Astrocyte (in vitro differentiated cells and primary cell): Measurements from ENCODE around the gene VGLL4. TPM values are rescaled to one million over a fixed set of nuclear protein-coding genes. Genes with fewer than 3 reads are reported as not detected.
"Not testable (repeated sequence)": the region's sequence is repeated elsewhere in the genome, so short reads cannot be mapped to it uniquely, and the experiment has no call there.

Source experiments
- DNase-seq: peaks from one replicate; pipeline ENCODE4 v3.0.0-alpha.2; 2010; ENCODE audit warnings: low read depth
- FAIRE-seq: peaks from 2 replicates; lab custom pipeline; 2011; peaks lifted over from hg19 to GRCh38; lab: Jason Lieb, UNC
- H2AFZ ChIP-seq: 2 replicates; pipeline ENCODE4 v1.6.0; 2012; ENCODE audit warnings: low read depth, low read length, inconsistent platforms
- H3K27ac ChIP-seq: 2 replicates; pipeline ENCODE4 v1.5.1; 2011; ENCODE audit warnings: low read depth, low read length, inconsistent platforms
- H3K27me3 ChIP-seq: 2 replicates; pipeline ENCODE4 v1.6.0; 2011; ENCODE audit warnings: low read length, inconsistent platforms; ENCODE audit not compliant: insufficient read depth
- H3K36me3 ChIP-seq: 2 replicates; pipeline ENCODE4 v1.5.1; 2011; ENCODE audit warnings: low read length, inconsistent platforms; ENCODE audit not compliant: insufficient read depth
- H3K4me1 ChIP-seq: 2 replicates; pipeline ENCODE4 v1.5.1; 2011; ENCODE audit warnings: low read length, inconsistent platforms; ENCODE audit not compliant: insufficient read depth
- H3K4me2 ChIP-seq: 2 replicates; pipeline ENCODE4 v1.6.0; 2012; ENCODE audit warnings: low read length, inconsistent platforms
- H3K4me3 ChIP-seq: 2 replicates; pipeline ENCODE4 v1.5.1; 2011; ENCODE audit warnings: low read depth, mild to moderate bottlenecking, low read length, inconsistent platforms; ENCODE audit not compliant: insufficient read depth
- H3K79me2 ChIP-seq: 2 replicates; pipeline ENCODE4 v1.6.0; 2012; ENCODE audit warnings: mild to moderate bottlenecking, low read length, inconsistent platforms; ENCODE audit not compliant: insufficient read depth
- H3K9ac ChIP-seq: 2 replicates; pipeline ENCODE4 v1.6.0; 2012; ENCODE audit warnings: mild to moderate bottlenecking, low read length, inconsistent platforms
- H3K9me3 ChIP-seq: 2 replicates; pipeline ENCODE4 v1.5.1; 2012; ENCODE audit warnings: low read depth, mild to moderate bottlenecking, low read length, inconsistent platforms; ENCODE audit not compliant: insufficient read depth
- H4K20me1 ChIP-seq: 2 replicates; pipeline ENCODE4 v1.6.0; 2012; ENCODE audit warnings: low read length, inconsistent platforms; ENCODE audit not compliant: insufficient read depth
- H3K27ac Mint-ChIP-seq: one replicate; pipeline ENCODE4 v1.8.0; 2021; ENCODE audit warnings: mild to moderate bottlenecking, mixed read lengths; ENCODE audit not compliant: unreplicated experiment
- H3K27me3 Mint-ChIP-seq: one replicate; pipeline ENCODE4 v1.8.0; 2021; ENCODE audit warnings: low read depth, mixed read lengths; ENCODE audit not compliant: unreplicated experiment
- H3K36me3 Mint-ChIP-seq: one replicate; pipeline ENCODE4 v1.8.0; 2021; ENCODE audit warnings: low read depth, mixed read lengths; ENCODE audit not compliant: unreplicated experiment
- H3K4me1 Mint-ChIP-seq: one replicate; pipeline ENCODE4 v1.8.0; 2021; ENCODE audit warnings: low read depth, mixed read lengths; ENCODE audit not compliant: unreplicated experiment
- H3K4me3 Mint-ChIP-seq: one replicate; pipeline ENCODE4 v1.8.0; 2021; ENCODE audit warnings: mild to moderate bottlenecking, moderate library complexity, mixed read lengths; ENCODE audit not compliant: unreplicated experiment
- H3K9me3 Mint-ChIP-seq: one replicate; pipeline ENCODE4 v1.8.0; 2021; ENCODE audit warnings: mild to moderate bottlenecking, mixed read lengths; ENCODE audit not compliant: unreplicated experiment
- CTCF ChIP-seq: IDR thresholded peaks from 2 replicates; pipeline ENCODE4 v1.5.1; 2011; ENCODE audit warnings: low read depth, mild to moderate bottlenecking, inconsistent platforms, low read length, moderate library complexity; ENCODE audit not compliant: insufficient read depth
- EZH2 ChIP-seq: IDR thresholded peaks from 2 replicates; pipeline ENCODE4 v1.6.1; 2012; ENCODE audit warnings: mild to moderate bottlenecking, low read length, inconsistent platforms; ENCODE audit not compliant: insufficient read depth
- total RNA-seq: library from RNA; stranded (reverse); gene quantifications from 2 replicates; pipeline ENCODE4 v1.2.1, GENCODE V29; 2021

The VGLL4 gene
- total RNA-seq, 1 donor from 2014 or later, result 70.3 TPM

GRCh38 chr3:11690863-11691766 lies 47.4 kb upstream of the VGLL4 start:
- H3K27ac Mint-ChIP-seq, result peak overlapping the region; percentile 82
- H3K4me1 ChIP-seq, result no peaks in the 10 kb centered on the region
- H3K4me3 Mint-ChIP-seq, result no peak overlapping the region
- H3K27ac ChIP-seq, result peak overlapping the region; percentile 25
- no peaks in the 10 kb centered on the region for H3K9me3 Mint-ChIP-seq
- peak overlapping the region; percentile 19 for H3K4me2 ChIP-seq
- H3K36me3 ChIP-seq, result no peaks in the 10 kb centered on the region
- no peaks in the 10 kb centered on the region for H3K9me3 ChIP-seq
- H3K79me2 ChIP-seq, result no peaks in the 10 kb centered on the region
- DNase-seq (peak; percentile 71), FAIRE-seq (peak; percentile 59)
- no peaks in the 10 kb centered on the region for H3K27me3 Mint-ChIP-seq
- no peaks in the 10 kb centered on the region for H3K27me3 ChIP-seq
- H3K4me1 Mint-ChIP-seq, result peaks cover 13% of the 10 kb centered on the region
- peaks cover 7% of the 10 kb centered on the region for H3K36me3 Mint-ChIP-seq
- H3K4me3 ChIP-seq, result no peak overlapping the region
- no peak overlapping the region for H3K9ac ChIP-seq
- H4K20me1 ChIP-seq, result no peaks in the 10 kb centered on the region
- TF ChIP-seq EZH2 (no peak), CTCF (no peak)
- no peak overlapping the region for H2AFZ ChIP-seq

DNA sequence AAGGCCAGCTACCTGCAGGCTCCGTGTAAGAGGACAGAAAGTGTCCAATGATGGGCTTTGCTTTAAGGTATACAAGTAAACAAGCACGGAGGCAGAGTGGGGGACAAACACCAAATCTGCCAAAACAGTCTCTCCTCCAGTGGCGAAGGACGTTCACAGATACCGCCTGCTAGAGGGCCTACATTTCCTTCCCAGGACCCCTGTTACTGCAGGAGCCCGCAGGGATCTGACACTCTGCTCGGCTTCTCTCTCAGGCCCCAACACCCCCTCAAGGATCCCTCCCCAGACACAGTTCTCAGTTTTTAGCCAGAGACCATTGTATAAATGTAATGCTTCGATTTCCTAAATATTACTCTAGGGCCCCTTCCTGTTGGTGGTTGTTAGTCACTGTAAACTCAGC lies 46.0 kb upstream of the VGLL4 start:
- FAIRE-seq (no peak), DNase-seq (no peak)
- H4K20me1 ChIP-seq, result no peaks in the 10 kb centered on the region
- H3K4me1 Mint-ChIP-seq, result peaks cover 13% of the 10 kb centered on the region
- no peaks in the 10 kb centered on the region for H3K27me3 ChIP-seq
- no peak for TF ChIP-seq CTCF
- TF ChIP-seq EZH2, result no peak
- peaks cover 2% of the 10 kb centered on the region for H3K36me3 Mint-ChIP-seq
- no peak overlapping the region for H3K27ac ChIP-seq
- H2AFZ ChIP-seq, result no peak overlapping the region
- H3K27me3 Mint-ChIP-seq, result no peaks in the 10 kb centered on the region
- no peak overlapping the region for H3K9ac ChIP-seq
- no peaks in the 10 kb centered on the region for H3K4me1 ChIP-seq
- H3K4me3 ChIP-seq, result no peak overlapping the region
- H3K27ac Mint-ChIP-seq, result no peak overlapping the region
- no peaks in the 10 kb centered on the region for H3K9me3 ChIP-seq
- no peaks in the 10 kb centered on the region for H3K36me3 ChIP-seq
- no peaks in the 10 kb centered on the region for H3K79me2 ChIP-seq
- no peaks in the 10 kb centered on the region for H3K9me3 Mint-ChIP-seq
- H3K4me2 ChIP-seq, result no peak overlapping the region
- no peak overlapping the region for H3K4me3 Mint-ChIP-seq

- not testable (repeated sequence) for DNase-seq, H3K27me3 ChIP-seq, H3K79me2 ChIP-seq, H3K4me1 ChIP-seq, H3K36me3 Mint-ChIP-seq, H3K9me3 ChIP-seq, H3K36me3 ChIP-seq, H3K4me1 Mint-ChIP-seq, FAIRE-seq, H4K20me1 ChIP-seq, H3K27ac ChIP-seq, H2AFZ ChIP-seq, H3K27me3 Mint-ChIP-seq, H3K9me3 Mint-ChIP-seq, H3K9ac ChIP-seq, H3K4me2 ChIP-seq, H3K27ac Mint-ChIP-seq, H3K4me3 ChIP-seq, H3K4me3 Mint-ChIP-seq
These were observed 41.3 kb upstream of the VGLL4 start for GRCh38 chr3:11684980-11685379.
